HG03066 (cell line): Measurements from ENCODE around the gene CMTM7.

Source experiments
- ATAC-seq: cut with Tn5 transposase; IDR thresholded peaks from one replicate; pipeline ENCODE4 v1.9.1; 2021; ENCODE audit warnings: low read depth; ENCODE audit not compliant: unreplicated experiment

Gene CMTM7

GRCh38 chr3:32481791-32482631 lies 90.4 kb downstream of the CMTM7 start:
- ATAC-seq, result no peak

GRCh38 chr3:32482693-32483092 lies 91.0 kb downstream of the CMTM7 start:
- ATAC-seq, result no peak

- ATAC-seq, result no peak
Observed at GRCh38 chr3:32483772-32484171, 92.1 kb downstream of the CMTM7 start.

- ATAC-seq, result no peak
Observed at GRCh38 chr3:32484436-32484835, 92.8 kb downstream of the CMTM7 start.

GRCh38 chr3:32487781-32488473 lies 96.3 kb downstream of the CMTM7 start:
- ATAC-seq, result no peak

- ATAC-seq, result no peak
Observed at GRCh38 chr3:32488474-32489008, 96.9 kb downstream of the CMTM7 start.

GRCh38 chr3:32492684-32493436 lies 101.2 kb downstream of the CMTM7 start:
- ATAC-seq, result no peak

- ATAC-seq, result peak; percentile 87
Observed at GRCh38 chr3:32493437-32494414, 102.1 kb downstream of the CMTM7 start.

GRCh38 chr3:32495085-32495484 lies 103.4 kb downstream of the CMTM7 start:
- ATAC-seq, result no peak

GRCh38 chr3:32495609-32496008 lies 104.0 kb downstream of the CMTM7 start:
- no peak for ATAC-seq

GRCh38 chr3:32498252-32498651 lies 106.6 kb downstream of the CMTM7 start:
- no peak for ATAC-seq

- no peak for ATAC-seq
Observed at GRCh38 chr3:32498992-32499391, 107.3 kb downstream of the CMTM7 start.

- ATAC-seq, result no peak
Observed at GRCh38 chr3:32499585-32499984, 107.9 kb downstream of the CMTM7 start.

GRCh38 chr3:32500231-32500630 lies 108.6 kb downstream of the CMTM7 start:
- no peak for ATAC-seq

GRCh38 chr3:32500880-32501782 lies 109.5 kb downstream of the CMTM7 start:
- ATAC-seq, result no peak

GRCh38 chr3:32501783-32502117 lies 110.1 kb downstream of the CMTM7 start:
- peak; percentile 4 for ATAC-seq

- ATAC-seq, result peak; percentile 76
Observed at GRCh38 chr3:32502118-32502945, 110.7 kb downstream of the CMTM7 start, which contains the start of gene CMTM6. CMTM6 (minus strand) TSS chr3:32502852; CDS start chr3:32502745, 107 bp downstream.

GRCh38 chr3:32502946-32503286 lies 111.3 kb downstream of the CMTM7 start:
- peak; percentile 6 for ATAC-seq
